ENCODE data around the gene N4BP3.

Gene N4BP3

GRCh38 chr5:178150977-178151734 is 37.8 kb downstream of the N4BP3 start:
- no peak for DNase-seq

- DNase-seq, result no peak
These were observed 39.4 kb downstream of the N4BP3 start for GRCh38 chr5:178152491-178153444.

GRCh38 chr5:178153530-178154340 is 40.4 kb downstream of the N4BP3 start, which contains the start of gene NHP2:
Gene NHP2, minus strand, starts transcription at chr5:178153885. Its CDS starts 68 bp downstream, at chr5:178153817.
- DNase-seq, result peak; percentile 97

GRCh38 chr5:178155065-178155464 is 41.7 kb downstream of the N4BP3 start:
- no peak for DNase-seq

- DNase-seq, result no peak
These were observed 46.8 kb downstream of the N4BP3 start for GRCh38 chr5:178160176-178160575.

GRCh38 chr5:178162481-178162880 is 49.1 kb downstream of the N4BP3 start:
- no peak for DNase-seq

- DNase-seq, result peak; percentile 94
These were observed 50.7 kb downstream of the N4BP3 start for GRCh38 chr5:178163772-178164735.

GRCh38 chr5:178165581-178165980 is 52.2 kb downstream of the N4BP3 start:
- no peak for DNase-seq

- no peak for DNase-seq
These were observed 57.1 kb downstream of the N4BP3 start for GRCh38 chr5:178170455-178170854.

- DNase-seq, result no peak
These were observed 61.1 kb downstream of the N4BP3 start for GRCh38 chr5:178174456-178174855.

All from activated CD4-positive, alpha-beta T cell treated with anti-CD3 and anti-CD28 coated beads, Interleukin-2, amount 50 U/mL, for 1 hour (primary cell).